Activated CD4-positive, alpha-beta T cell treated with anti-CD3 and anti-CD28 coated beads, Interleukin-2, Interleukin-6, amounts not matched to agents 100 ng/mL and 50 ng/mL, durations not matched to agents 16 hours and 8 hours (primary cell): ENCODE data around the gene OSBPL8.
"Not testable (repeated sequence)": the region's sequence is repeated elsewhere in the genome, so short reads cannot be mapped to it uniquely, and the experiment has no call there.

Experiments used
- DNase-seq: peaks from one replicate; pipeline ENCODE4 v3.0.0-alpha.2; 2020

OSBPL8 gene

DNA sequence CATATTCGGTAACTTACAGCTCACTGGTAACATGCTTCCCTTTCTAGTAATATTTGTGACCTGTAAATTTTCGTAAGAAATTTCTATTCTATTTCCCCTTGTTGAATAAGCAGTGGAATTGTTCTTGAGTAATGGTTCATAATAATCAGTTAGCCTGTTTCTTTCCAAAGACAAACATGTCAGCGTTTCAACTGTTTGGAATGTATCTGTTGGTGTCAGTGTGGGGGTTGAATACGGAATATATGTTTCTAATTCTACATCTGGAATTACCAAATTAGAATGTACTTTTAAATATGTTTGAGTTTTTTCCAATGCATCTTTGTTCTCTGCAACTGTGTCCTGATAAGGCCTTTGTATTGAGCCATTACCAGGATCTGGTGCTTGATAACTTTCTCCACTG lies 213.3 kb downstream of the OSBPL8 start:
- DNase-seq, result no peak

DNA sequence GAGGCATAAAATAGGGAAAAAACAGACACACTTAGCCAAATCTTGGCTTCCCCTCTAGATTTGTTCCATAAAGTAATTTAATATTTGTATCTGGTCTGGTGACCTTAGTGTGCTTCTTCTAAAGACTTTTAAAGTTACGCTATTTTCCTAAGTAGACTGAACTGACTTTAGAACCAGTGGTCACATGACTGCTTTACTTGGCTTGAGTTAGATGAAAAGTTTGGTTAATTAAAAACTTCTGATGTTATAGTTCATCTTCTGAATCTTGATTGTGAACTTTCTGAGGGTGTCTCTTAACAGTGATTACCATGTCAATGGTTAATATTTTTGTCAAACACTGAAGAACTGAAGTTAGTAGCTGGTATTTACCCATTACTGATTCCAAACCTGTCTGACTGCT lies 214.0 kb downstream of the OSBPL8 start:
- DNase-seq, result no peak

DNA sequence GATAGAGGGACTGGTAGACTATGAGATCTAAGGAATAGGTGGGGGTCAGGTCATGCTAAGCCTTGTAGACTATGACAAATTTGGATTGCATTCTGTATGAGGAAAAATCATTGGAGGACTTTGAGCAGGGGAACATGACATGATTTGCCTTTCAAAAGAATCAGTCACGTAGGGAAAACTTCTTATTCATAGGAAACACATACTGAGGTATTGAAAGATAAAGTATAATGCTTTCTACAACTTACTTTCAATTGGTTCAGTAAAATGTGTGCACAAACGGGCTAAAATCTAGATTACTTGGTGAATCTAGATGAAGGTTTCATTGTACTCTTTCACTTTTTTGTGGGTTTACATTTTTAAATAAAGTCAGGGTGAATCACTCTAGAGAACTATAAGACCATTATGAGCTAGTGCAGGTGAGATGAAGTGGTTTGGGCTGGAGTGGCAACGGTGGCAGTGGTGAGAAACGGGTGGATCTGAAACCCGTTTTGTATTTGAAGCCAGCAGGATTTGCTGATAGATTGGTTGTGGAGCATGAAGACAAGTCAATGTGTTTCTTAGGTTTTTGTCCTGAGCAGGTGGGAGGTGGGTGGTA lies 218.0 kb downstream of the OSBPL8 start:
- DNase-seq, result no peak

DNA sequence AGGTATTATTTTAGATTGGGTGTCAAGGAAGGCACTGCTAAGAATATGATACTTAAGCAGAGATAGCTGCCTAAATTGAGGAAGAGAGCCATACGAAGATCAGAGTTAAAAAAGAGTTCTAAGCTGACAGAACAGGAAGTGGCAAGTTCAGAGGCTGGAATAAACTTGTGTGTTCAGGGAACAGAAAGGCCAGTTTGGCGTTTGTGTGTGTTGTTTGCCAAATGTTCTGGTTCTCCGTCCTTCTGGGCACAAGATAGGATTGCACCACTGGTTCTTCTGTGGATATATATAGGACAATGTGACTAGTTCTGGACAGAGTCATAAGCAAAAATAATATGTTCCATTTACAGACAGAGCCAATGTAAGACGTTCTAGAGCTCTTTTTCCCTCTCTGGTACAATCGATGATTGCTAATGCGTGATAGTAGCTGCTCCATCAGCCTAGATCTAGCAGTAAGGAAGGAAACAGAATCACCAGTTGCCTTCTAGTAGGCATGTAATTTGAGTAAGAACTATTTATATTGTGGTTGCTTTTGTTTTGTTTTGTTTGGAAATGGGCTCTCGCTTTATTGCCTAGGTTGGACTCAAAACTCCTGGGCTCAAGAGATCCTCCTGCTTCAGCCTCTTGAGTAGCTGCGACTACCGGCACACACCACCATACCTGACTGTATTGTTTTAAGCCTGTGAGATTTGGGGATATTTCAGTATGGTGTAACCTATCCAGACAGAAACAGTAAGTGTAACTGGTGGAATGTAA lies 218.7 kb downstream of the OSBPL8 start:
- no peak for DNase-seq

DNA sequence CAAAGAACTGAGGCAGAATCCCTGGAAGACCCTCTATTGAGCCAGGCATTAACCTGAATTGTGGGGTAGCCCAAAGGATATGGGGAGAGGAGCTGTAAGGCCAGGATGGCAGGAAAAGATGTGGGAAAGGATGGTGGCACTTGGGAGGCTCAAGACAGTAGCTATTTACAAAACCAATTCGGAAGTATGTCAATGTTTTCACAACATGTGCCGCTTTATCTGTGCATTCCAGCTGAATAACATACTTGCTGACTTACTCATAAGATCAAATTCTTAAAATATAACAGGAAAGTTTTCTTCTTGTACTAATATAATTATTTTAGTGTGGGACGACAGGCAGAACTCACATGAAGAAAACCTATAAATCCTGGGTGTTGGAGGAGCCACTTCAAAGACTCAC lies 222.0 kb downstream of the OSBPL8 start:
- DNase-seq, result no peak

DNA sequence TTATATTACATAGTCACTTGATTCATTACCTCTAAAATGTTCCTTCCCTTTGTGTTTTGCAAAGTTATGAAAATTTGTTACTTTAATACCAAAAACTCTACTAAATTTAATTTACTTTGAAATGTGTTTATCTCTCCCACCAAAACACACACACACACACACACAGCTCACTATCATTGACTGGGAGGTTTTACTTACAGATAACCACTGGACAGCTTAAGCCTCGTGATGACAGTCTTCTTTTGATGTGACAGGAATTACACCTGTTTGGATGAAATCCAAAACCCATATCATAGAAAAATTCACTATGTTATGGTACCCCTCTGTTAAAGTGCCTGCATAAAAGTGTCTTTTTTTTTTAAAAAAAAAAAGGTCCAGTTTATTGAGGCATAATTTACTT lies 227.0 kb downstream of the OSBPL8 start:
- no peak for DNase-seq

DNA sequence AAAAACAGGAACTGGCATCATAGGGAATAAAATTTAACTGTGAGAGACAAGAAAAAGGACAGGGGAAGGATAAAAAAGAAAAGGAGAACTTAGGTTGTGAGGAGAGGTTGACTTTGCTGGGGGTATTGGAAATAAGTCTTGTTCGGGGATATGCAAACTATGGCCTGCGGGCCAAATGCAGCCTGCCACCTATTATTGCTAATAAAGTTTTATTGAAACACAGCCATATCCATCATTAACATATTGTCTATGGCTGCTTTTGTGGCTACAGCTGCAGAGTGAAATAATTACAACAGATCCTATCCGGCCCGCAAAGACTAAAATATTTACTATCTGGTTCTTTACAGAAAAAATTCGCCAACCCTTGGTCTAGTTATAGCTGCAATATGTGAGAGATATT lies 230.0 kb downstream of the OSBPL8 start:
- DNase-seq, result no peak

DNA sequence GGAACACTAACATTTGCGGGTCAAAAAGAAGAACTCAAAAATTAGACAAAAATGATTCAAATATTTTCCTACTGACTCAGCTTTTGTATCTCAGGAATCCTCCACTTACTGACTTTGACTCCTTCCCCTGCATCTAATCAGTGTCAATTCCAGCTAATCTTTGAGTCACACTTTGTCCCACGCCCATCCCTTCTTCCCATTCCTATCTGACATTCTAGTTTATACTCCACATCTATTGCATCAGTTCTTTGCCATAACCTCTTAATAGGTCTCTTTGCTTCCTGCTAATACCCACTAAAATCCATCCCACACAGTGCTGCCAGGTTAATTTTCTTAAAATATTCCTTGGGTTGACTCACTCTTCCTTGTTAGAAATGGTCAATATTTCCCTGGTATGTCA lies 230.4 kb downstream of the OSBPL8 start:
- no peak for DNase-seq

DNA sequence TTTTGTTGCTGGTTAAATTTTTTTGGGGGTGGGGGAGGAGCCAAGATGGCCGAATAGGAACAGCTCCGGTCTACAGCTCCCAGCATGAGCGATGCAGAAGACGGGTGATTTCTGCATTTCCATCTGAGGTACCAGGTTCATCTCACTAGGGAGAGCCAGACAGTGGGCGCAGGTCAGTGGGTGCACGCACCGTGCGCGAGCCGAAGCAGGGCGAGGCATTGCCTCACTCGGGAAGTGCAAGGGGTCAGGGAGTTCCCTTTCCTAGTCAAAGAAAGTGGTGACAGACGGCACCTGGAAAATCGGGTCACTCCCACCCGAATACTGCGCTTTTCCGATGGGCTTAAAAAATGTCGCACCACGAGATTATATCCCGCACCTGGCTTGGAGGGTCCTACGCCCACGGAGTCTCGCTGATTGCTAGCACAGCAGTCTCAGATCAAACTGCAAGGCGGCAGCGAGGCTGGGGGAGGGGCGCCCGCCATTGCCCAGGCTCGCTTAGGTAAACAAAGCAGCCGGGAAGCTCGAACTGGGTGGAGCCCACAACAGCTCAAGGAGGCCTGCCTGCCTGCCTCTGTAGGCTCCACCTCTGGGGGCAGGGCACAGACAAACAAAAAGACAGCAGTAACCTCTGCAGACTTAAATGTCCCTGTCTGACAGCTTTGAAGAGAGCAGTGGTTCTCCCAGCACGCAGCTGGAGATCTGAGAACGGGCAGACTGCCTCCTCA lies 239.8 kb downstream of the OSBPL8 start:
- DNase-seq, result not testable (repeated sequence)

DNA sequence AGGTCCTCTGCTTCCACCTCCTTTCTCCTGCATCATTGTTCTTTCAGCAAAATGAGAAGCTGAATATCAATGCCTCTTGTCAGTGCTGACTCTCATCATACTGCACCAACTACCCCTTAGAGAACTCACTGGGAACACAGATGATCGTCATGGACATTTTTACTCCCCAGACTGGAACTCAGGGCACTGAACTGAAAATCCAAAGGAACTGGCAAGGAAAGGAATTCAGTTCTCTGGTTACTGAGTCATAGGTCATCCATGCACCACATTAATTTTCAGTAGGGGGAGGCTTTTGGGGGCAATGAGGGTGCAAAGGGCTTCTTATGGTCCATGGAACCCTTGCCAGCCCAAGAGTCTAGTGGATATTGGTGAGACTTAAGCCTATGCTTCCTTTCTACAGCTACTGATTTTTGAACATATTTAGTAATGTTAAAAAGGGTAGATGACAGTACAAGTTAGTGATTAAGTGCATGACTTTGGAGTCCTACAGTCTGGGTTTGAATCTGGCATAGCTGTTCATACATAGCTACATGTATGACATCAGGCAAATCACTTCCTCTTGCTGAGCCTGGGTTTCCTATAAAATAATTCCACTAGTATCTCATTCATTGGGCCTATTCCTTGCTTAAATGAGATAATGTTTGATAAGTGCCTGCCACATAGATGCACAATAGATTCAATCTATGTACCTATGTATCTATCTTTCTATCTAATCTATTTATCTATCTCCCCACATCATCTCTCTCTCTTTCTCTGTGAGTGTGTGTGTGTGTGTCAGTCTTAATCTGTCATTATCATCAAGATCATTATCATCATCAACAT lies 240.6 kb downstream of the OSBPL8 start:
- no peak for DNase-seq

DNA sequence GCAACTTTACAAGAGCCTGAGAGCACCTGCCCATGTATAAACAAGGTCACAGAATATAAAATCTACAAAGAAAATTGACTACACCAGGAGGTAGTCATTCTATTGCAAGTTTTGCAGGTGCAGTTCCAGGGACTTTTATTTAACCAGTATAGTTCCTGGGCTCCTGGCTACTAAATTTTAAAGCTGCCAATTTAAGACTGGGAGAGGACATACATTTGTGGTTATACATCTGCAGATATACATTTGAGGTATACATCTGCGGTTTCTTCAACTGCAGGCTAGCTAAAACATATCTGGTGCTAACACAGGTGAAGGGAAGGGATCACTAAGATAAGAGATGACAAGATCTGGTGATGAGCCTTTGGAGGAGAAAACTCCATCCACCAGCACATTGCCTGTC lies 241.6 kb downstream of the OSBPL8 start:
- no peak for DNase-seq

DNA sequence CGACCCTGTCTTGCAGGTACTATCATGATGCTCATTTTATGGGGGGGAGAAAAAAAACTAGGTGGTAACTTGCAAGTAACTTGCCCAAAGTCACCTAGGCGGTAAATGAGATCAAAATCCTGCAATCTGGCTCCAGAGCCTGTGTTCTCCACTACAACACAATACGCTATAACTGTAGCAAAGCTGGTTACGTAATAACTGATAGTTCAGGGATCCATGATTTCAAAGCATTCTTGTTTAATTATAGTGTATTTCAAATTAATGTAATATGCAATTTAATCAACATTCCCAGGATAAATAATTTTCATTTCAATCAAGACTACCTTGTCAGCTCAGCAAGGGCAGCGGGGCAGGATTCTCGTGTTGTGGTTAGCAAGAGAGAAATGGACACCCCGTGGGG lies 243.1 kb downstream of the OSBPL8 start:
- no peak for DNase-seq

DNA sequence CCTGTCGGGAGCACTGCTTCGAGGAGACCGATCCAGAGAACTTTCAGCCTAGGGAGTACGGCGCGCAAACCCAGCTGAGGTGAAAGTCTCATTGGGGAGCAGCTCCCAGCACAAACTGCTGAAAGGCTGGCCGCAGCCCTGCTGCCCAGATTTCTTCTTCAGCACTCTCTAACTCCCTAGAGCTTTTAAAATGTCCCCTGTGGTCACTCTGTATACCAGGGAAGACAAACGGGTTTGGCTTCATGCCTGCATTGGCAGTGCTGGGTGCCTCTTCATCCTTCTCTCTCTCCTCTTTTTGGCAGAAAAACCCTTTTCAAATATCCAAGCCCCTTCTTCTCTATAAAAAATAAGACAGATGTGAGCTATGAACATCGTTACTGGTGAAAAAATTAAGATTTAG lies 246.3 kb downstream of the OSBPL8 start:
- no peak for DNase-seq

DNA sequence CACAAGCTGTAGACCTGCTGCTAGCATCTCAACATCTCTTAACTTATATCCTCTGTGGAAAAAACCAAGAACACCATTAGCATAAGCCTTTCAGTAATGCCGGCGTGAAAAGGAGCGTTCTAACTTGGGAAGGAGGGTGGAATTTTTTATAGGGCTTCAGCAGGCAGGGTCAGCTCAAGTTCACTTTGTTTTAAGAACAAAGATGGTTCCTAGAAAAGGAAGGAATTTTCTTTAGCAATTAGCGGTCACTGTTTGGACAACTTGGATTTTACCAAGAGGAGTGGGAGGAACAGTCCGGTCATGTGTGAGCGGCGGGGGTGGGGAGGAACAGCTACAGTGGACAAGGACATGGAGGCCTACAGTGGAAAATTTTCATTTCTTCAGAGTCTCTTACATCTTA lies 247.3 kb downstream of the OSBPL8 start:
- no peak for DNase-seq

DNA sequence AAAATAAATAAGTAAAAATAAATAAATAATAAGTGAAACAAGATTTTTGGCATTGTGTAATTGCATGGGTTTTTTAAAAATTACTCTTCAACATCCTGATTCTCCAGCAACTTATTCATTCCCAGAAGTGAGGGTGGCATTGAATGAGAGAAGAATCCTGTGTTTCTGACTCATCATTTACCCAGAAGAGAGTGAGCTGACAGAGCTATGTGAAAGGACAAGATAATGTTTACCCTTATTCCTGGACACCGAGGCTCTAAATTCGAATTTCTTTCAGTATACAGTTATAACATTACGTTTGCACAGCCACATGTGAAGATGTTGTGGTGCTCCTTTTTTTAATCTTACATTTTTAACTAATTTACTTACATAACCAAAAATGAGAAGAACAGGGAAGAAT lies 247.8 kb downstream of the OSBPL8 start:
- no peak for DNase-seq

DNA sequence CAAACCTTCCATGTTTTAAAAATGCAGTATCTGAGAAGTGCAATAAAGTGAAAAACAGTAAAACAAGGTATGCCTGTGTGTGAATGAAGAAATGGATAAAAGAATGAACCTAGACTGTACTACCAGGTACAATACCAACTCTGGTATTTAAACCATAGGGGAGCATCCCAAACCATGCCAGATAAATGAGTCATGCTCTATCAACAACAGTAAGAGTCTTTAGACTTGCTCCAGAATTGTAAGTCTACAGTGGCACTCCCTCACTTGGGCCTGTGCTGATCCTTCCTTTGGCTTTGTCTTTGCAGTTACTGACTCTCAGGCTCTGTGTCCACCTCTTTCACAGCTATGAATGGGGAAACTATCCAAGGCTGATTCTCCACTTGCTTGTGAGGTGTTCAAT lies 249.5 kb downstream of the OSBPL8 start:
- DNase-seq, result no peak

DNA sequence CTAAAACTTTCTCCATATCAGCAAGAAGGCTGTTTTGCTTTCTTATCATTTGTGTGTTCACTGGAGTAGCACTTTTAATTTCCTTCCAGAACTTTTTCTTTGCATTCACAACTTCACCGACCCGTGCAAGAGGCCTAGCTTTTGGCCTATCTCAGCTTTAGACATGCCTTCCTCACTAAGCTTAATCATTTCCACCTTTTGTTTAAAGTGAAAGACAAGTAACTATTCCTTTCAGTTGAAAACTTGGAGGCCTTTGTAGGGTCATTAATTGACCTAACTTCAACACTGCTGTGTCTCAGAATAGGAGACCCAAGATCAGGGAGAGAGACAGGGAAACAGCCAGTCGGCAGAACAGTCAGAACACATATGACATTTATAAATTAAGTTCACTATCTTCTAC lies 250.7 kb downstream of the OSBPL8 start:
- DNase-seq, result no peak

DNA sequence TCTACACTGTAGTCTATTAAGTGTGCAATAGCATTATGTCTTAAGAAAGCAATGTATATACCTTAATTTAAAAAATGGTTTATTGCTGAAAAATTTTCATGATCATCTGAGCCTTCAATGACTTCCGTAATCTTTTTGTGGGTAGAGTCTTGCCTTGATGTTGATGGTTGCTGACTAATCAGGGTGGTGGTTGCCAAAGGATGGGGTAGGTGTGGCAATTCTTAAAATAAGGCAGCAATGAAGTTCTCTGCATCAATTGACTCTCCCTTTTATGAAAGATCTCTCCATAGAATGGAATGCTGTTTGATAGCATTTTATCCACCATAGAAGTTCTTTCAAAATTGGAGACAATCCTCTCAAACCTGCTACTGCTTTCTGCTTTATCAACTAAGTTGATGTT lies 252.5 kb downstream of the OSBPL8 start:
- no peak for DNase-seq

DNA sequence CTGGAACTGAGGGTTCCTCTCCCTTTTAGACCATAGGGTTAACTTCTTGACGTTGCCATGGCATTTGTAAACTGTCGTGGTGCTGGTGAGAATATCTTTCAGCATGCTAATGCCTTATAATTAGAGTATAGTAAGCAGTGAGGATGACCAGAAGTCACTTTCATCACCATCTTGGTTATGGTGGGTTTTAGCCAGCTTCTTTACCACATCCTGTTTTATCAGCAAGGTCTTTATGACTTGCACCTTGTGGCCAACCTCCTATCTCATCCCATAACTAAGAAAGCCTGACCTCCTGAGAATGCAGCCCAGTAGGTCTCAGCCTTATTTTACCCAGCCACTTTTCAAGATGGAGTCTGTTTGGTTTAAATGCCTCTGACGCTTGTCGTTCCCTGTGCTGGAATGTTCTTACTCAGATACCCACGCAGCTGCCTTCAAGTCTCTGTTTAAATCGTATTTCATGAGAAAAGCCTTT lies 255.5 kb downstream of the OSBPL8 start:
- peak; percentile 23 for DNase-seq

DNA sequence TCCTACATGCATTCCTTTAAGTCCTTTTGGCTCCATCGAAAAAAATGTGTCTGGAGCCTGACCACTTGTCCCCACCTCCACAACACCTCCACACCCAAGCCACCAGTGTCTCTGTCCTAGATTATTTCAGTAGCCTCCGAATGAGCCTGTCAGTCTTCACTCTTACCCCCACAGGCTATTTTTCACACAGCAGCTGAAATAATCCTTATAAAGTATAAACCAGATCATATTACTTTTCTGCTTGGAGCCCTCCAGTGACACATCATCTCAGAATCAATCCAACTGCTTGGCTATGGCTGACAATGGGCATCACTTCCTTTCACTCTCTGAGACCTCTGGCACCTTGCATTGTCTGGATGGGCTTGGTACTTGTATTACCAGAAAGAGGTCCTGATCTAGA lies 256.2 kb downstream of the OSBPL8 start:
- no peak for DNase-seq
